Calu3 (cell line): ENCODE results near the gene ACOT9. TPM values are rescaled to one million over a fixed set of nuclear protein-coding genes. Genes with fewer than 3 reads are reported as not detected.

Source experiments
- BruUV-seq: library from RNA; stranded (reverse); fragments of 400-500 nt; replicated peaks from 2 replicates; lab custom pipeline; 2021; lab: Mats Ljungman, UMichigan
- CTCF ChIA-PET: fragments of 300-600 bp; sonication (Branson Sonifier 250); formaldehyde crosslinking; loops from one replicate; lab custom pipeline; 2022; ENCODE audit warnings: antibody characterized with exemption; lab: Charles Lee
- DNase-seq: peaks from one replicate; pipeline ENCODE4 v3.0.0; 2022
- H3K27ac Mint-ChIP-seq: one replicate; pipeline ENCODE4 v1.8.0; 2022; ENCODE audit warnings: mixed read lengths; ENCODE audit not compliant: unreplicated experiment
- H3K27me3 Mint-ChIP-seq: one replicate; pipeline ENCODE4 v1.8.0; 2022; ENCODE audit warnings: mixed read lengths; ENCODE audit not compliant: unreplicated experiment
- H3K36me3 Mint-ChIP-seq: one replicate; pipeline ENCODE4 v1.8.0; 2022; ENCODE audit warnings: mild to moderate bottlenecking, moderate library complexity, mixed read lengths; ENCODE audit not compliant: insufficient read depth, unreplicated experiment
- H3K4me1 Mint-ChIP-seq: one replicate; pipeline ENCODE4 v1.8.0; 2022; ENCODE audit warnings: mild to moderate bottlenecking, low read depth, mixed read lengths; ENCODE audit not compliant: unreplicated experiment
- H3K4me3 Mint-ChIP-seq: one replicate; pipeline ENCODE4 v1.8.0; 2022; ENCODE audit warnings: mild to moderate bottlenecking, low read depth, moderate library complexity, mixed read lengths; ENCODE audit not compliant: unreplicated experiment
- H3K9me3 Mint-ChIP-seq: one replicate; pipeline ENCODE4 v1.8.0; 2022; ENCODE audit warnings: low read depth, mixed read lengths; ENCODE audit not compliant: unreplicated experiment
- CTCF ChIP-seq: fragments of 200-600 bp; IDR thresholded peaks from one replicate; pipeline ENCODE4 v1.8.0; 2022; ENCODE audit warnings: antibody characterized with exemption; ENCODE audit not compliant: unreplicated experiment
- intact Hi-C: fragments of 100-400 bp; cut with micrococcal nuclease; formaldehyde crosslinking; loops from one replicate; pipeline ENCODE4 v1.10.0; 2022; ENCODE audit not compliant: unreplicated experiment
- total RNA-seq: library from RNA; stranded (reverse); gene quantifications from 2 replicates; pipeline ENCODE4 v1.2.3, GENCODE V29; 2022

ACOT9 gene
- total RNA-seq, 1 experiment from 2014 or later, result 49.6 TPM

DNA sequence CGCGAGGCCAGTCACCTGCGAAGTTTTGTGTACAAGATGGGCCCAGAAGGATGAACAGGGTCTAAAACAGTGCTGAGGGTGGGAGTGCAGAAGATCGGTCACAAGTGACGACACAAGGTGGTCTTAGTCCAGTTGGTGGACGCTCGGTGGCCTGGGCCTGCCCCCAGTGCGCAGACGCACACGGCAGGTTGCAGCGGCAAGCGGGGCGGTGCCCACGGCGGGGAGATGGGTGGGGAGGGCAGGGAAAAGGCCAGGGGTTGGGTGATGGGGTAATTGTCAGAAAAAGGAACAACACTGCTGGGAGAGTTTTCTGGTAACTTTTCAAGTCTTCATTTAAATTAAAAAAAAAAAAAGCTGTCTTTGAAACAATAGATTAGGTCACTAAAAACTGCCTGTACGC is 76.8 kb downstream of the ACOT9 start:
- no peak for TF ChIP-seq CTCF
- no peaks in the 10 kb centered on the region for H3K4me1 Mint-ChIP-seq
- H3K27ac Mint-ChIP-seq, result no peak overlapping the region
- DNase-seq, result no peak
- no peak overlapping the region for H3K4me3 Mint-ChIP-seq
- no TSS peak for BruUV-seq
- peaks cover 28% of the 10 kb centered on the region for H3K36me3 Mint-ChIP-seq
- H3K27me3 Mint-ChIP-seq, result no peaks in the 10 kb centered on the region
- CTCF ChIA-PET, result no interaction called here
- no peaks in the 10 kb centered on the region for H3K9me3 Mint-ChIP-seq
- intact Hi-C loops, result no loop called here

DNA sequence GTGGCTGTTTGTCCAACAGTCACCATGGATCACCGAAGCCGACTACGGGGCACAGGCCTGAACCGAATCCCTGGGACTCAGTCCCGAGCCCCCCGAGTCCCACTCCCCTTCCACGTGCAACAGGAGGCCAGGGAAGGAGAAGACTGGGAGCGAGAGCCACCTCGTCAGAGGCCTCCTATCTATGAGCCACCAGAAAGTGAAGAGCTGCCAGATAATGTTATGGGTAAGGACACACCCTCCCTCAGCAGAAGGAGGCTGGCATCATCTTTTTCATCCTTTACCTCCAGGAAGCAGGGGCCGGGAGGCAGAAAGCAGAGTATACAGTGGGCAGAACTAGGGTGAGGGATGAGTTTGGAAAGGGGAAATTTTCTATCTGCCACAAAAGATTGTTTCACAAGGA is 78.6 kb downstream of the ACOT9 start:
- CTCF ChIA-PET, result no interaction called here
- no peak overlapping the region for H3K27ac Mint-ChIP-seq
- H3K27me3 Mint-ChIP-seq, result no peaks in the 10 kb centered on the region
- no TSS peak for BruUV-seq
- no peak overlapping the region for H3K4me3 Mint-ChIP-seq
- no peaks in the 10 kb centered on the region for H3K4me1 Mint-ChIP-seq
- no peak for DNase-seq
- intact Hi-C loops, result no loop called here
- no peaks in the 10 kb centered on the region for H3K9me3 Mint-ChIP-seq
- peaks cover 23% of the 10 kb centered on the region for H3K36me3 Mint-ChIP-seq
- no peak for TF ChIP-seq CTCF

- Mint-ChIP-seq H3K9me3 (no peaks in the 10 kb centered on the region), H3K36me3 (peaks cover 14% of the 10 kb centered on the region), H3K4me1 (no peaks in the 10 kb centered on the region), H3K27ac (no peak overlapping the region), H3K4me3 (no peak overlapping the region), H3K27me3 (no peaks in the 10 kb centered on the region)
- CTCF ChIA-PET, result no interaction called here
- intact Hi-C loops, result no loop called here
- DNase-seq, result no peak
- no peak for TF ChIP-seq CTCF
- no TSS peak for BruUV-seq
Observed at GRCh38 chrX:23662853-23663252, 80.2 kb downstream of the ACOT9 start.

DNA sequence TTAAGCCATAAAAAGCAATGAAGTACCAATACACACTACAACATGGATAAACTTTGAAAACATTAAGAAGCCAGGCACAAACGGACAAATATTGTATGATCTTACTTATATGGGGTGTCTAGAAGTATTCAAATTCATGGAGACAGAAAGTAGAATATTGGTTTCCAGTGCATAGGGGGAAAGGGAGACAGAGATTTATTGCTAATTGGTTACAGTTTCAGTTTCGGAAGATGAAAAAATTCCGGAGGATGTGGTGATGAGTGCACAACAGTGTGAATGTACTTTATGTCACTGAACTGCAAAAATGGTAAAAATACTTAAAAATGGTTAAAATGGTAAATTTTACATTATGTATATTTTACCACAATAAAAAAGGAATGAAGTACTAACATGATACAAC is 80.9 kb downstream of the ACOT9 start:
- no peaks in the 10 kb centered on the region for H3K27me3 Mint-ChIP-seq
- no peak overlapping the region for H3K27ac Mint-ChIP-seq
- TF ChIP-seq CTCF, result no peak
- no peaks in the 10 kb centered on the region for H3K9me3 Mint-ChIP-seq
- no peaks in the 10 kb centered on the region for H3K4me1 Mint-ChIP-seq
- intact Hi-C loops, result no loop called here
- DNase-seq, result no peak
- no peak overlapping the region for H3K4me3 Mint-ChIP-seq
- H3K36me3 Mint-ChIP-seq, result peaks cover 7% of the 10 kb centered on the region
- no TSS peak for BruUV-seq
- CTCF ChIA-PET, result no interaction called here
